Upper lobe of left lung (tissue), 4 donors: ENCODE measurements around the gene RGS16.

Experiments
- CTCF ChIP-seq, 6 experiments: fragments of 450-650 bp in 4 of 6; fragments of 200-600 bp in 2 of 6; sonication (generic) in 2 of 6; IDR thresholded peaks; one replicate each; pipeline ENCODE4 v1.5.1; 2016 to 2019; ENCODE audit warnings: antibody characterized with exemption in 6 of 6
- POLR2A ChIP-seq, 4 donors: fragments of 450-650 bp; IDR thresholded peaks; one replicate each; pipeline ENCODE4 v1.5.1; 2016 to 2017; ENCODE audit warnings: antibody characterized with exemption in 4 of 4, mild to moderate bottlenecking in 2 of 4
- POLR2AphosphoS5 ChIP-seq, 2 donors: sonication (generic); formaldehyde crosslinking; IDR thresholded peaks; one replicate each; pipeline ENCODE4 v1.5.1; 2017; ENCODE audit warnings: antibody characterized with exemption in 2 of 2

GRCh38 chr1:182642461-182642860, 38.3 kb upstream of the RGS16 start:
- no peak for TF ChIP-seq POLR2A (IDR thresholded peaks at IDR 0.05)
- no peak for TF ChIP-seq CTCF (IDR thresholded peaks at IDR 0.05)
- TF ChIP-seq POLR2AphosphoS5 (IDR thresholded peaks at IDR 0.05) = no peak
